Hepatocyte (in vitro differentiated cells): Measurements from ENCODE around the gene POLR2E.

Experiments
- EZH2phosphoT487 ChIP-seq: fragments of 200-600 bp; sonication (generic); IDR thresholded peaks from one replicate; pipeline ENCODE4 v1.6.1; 2018; ENCODE audit warnings: antibody characterized with exemption, mild to moderate bottlenecking, low read depth, moderate library complexity; ENCODE audit not compliant: unreplicated experiment, severe bottlenecking
- TF ChIP-seq, protein P1 (sequence below): fragments of 200-600 bp; sonication (generic); IDR thresholded peaks from 2 replicates; pipeline ENCODE4 v1.5.1; 2016; ENCODE audit warnings: antibody characterized with exemption, mild to moderate bottlenecking; ENCODE audit not compliant: poor library complexity

DNA sequence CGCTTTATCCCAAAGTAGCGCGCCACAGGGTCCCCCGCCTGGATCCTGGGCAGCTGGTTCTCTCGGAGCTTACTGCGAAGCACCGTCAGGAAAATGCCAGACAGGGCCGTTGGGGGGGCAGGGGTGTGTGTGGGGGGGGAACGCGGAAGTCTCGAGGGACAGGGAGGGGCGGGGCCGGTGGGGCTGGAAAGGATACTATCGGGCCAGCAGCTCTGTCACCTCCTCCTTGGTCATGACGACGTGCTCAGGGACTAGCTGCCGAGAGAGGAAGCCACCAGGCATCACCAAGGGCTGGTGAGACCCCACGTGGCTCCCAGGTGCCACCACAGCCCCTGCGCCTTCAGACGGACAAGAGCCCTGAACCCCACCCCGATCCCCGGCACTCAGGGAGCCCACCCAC lies 5.3 kb downstream of the POLR2E start:
- TF ChIP-seq, protein P1, sequence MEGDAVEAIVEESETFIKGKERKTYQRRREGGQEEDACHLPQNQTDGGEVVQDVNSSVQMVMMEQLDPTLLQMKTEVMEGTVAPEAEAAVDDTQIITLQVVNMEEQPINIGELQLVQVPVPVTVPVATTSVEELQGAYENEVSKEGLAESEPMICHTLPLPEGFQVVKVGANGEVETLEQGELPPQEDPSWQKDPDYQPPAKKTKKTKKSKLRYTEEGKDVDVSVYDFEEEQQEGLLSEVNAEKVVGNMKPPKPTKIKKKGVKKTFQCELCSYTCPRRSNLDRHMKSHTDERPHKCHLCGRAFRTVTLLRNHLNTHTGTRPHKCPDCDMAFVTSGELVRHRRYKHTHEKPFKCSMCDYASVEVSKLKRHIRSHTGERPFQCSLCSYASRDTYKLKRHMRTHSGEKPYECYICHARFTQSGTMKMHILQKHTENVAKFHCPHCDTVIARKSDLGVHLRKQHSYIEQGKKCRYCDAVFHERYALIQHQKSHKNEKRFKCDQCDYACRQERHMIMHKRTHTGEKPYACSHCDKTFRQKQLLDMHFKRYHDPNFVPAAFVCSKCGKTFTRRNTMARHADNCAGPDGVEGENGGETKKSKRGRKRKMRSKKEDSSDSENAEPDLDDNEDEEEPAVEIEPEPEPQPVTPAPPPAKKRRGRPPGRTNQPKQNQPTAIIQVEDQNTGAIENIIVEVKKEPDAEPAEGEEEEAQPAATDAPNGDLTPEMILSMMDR: no peak
- TF ChIP-seq EZH2phosphoT487: no peak
